Measurements from ENCODE around the gene LST1.

LST1 gene

DNA sequence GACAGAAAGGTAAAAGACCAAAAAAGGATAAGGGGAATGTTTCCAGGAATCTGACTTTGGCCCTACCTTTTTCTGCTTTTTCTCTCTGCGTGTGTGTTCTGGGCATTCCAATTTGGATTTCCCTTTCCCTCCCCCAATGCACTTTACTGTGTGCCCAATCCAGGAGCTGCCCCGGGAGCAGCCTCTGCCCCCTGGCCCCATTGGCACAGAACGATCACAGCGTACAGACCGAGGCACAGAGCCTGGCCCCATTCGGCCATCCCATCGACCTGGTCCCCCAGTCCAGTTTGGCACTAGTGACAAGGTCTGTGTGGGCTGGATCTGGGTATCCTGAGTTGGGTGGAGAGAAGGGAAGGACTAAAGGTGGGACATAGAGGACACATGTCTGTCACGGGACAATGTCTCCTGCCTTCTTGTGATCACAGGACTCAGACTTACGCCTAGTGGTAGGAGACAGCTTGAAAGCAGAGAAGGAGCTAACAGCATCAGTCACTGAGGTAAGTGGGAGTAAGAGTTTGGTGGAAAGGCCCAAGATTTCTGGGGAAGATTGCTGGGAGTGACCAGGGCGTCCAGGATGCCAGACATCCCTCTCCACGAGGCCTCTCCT, 49.0 kb downstream of the LST1 start:
- no peak overlapping the region for H3K4me2 ChIP-seq (ENCODE audit: low read depth, low read length, poor library complexity, severe bottlenecking)
- no peak overlapping the region for H2AFZ ChIP-seq (ENCODE audit: low read depth, low read length, severe bottlenecking)
- H3K9me2 ChIP-seq (replicated peaks; ENCODE audit: insufficient read depth, low read length) = no peaks in the 10 kb centered on the region
- H3K27me3 ChIP-seq (ENCODE audit: low read length) = no peaks in the 10 kb centered on the region
- no peak overlapping the region for H3K27ac ChIP-seq (ENCODE audit: low read depth, low read length)
- H3K79me2 ChIP-seq (ENCODE audit: insufficient read depth, low read length) = 0 out of 2 replicates have a peak, but pooled peaks cover 4% of the 10 kb centered on the region
- no peak overlapping the region for H3K4me3 ChIP-seq (ENCODE audit: insufficient read depth, low read length, poor library complexity, severe bottlenecking)
- no peak overlapping the region for H3K9ac ChIP-seq (ENCODE audit: low read length)
- no peaks in the 10 kb centered on the region; the same call in 1 of the 2 replicates for H4K20me1 ChIP-seq (ENCODE audit: low read depth, low read length)
- H3K9me3 ChIP-seq (ENCODE audit: insufficient read depth, low read length) = no peaks in the 10 kb centered on the region
- peaks cover 37% of the 10 kb centered on the region; the same call in 1 of the 2 replicates for H3K36me3 ChIP-seq (ENCODE audit: low read length)
- TF ChIP-seq, protein P1, sequence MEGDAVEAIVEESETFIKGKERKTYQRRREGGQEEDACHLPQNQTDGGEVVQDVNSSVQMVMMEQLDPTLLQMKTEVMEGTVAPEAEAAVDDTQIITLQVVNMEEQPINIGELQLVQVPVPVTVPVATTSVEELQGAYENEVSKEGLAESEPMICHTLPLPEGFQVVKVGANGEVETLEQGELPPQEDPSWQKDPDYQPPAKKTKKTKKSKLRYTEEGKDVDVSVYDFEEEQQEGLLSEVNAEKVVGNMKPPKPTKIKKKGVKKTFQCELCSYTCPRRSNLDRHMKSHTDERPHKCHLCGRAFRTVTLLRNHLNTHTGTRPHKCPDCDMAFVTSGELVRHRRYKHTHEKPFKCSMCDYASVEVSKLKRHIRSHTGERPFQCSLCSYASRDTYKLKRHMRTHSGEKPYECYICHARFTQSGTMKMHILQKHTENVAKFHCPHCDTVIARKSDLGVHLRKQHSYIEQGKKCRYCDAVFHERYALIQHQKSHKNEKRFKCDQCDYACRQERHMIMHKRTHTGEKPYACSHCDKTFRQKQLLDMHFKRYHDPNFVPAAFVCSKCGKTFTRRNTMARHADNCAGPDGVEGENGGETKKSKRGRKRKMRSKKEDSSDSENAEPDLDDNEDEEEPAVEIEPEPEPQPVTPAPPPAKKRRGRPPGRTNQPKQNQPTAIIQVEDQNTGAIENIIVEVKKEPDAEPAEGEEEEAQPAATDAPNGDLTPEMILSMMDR (IDR thresholded peaks at IDR 0.05; ENCODE audit: insufficient read depth, low read length, poor library complexity, severe bottlenecking) = no peak
- H3F3A ChIP-seq (ENCODE audit: insufficient read depth) = peaks cover 57% of the 10 kb centered on the region

DNA sequence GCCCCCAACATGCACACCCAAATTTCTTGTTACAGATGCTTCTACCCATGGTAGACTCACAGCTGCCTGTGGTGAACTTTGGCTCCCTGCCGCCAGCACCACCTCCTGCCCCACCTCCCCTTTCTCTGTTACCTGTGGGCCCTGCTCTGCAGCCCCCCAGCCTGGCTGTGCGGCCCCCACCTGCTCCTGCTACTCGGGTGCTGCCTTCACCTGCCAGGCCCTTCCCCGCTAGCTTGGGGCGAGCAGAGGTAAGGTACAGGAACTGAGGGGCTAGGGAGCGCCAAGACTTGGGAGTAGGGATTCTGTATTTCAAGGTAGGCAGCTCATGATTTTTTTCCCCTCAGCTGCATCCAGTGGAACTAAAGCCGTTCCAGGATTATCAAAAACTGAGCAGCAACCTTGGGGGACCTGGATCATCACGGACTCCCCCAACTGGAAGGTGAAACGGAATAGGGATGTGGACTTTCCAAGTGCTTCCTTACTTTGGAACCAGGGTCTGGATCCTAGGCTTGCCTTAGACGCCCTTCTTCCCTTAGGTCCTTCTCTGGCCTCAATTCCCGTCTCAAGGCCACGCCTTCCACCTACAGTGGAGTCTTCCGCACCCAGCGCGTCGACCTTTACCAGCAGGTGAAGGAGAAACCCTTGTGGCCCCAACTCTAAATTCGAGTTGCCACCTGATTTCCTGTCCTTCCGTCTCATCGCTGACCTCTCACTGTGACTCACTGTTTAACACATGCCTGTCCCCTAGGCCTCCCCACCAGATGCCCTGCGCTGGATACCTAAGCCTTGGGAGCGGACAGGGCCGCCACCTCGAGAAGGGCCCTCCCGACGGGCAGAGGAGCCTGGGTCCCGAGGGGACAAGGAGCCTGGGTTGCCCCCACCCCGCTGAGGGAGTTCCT, 50.9 kb downstream of the LST1 start:
- H4K20me1 ChIP-seq (ENCODE audit: low read depth, low read length) = no peaks in the 10 kb centered on the region; the same call in 1 of the 2 replicates
- no peaks in the 10 kb centered on the region for H3K9me3 ChIP-seq (ENCODE audit: insufficient read depth, low read length)
- no peak overlapping the region for H3K4me2 ChIP-seq (ENCODE audit: low read depth, low read length, poor library complexity, severe bottlenecking)
- H3K36me3 ChIP-seq (ENCODE audit: low read length) = peaks cover 27% of the 10 kb centered on the region; the same call in 1 of the 2 replicates
- H2AFZ ChIP-seq (ENCODE audit: low read depth, low read length, severe bottlenecking) = no peak overlapping the region
- H3F3A ChIP-seq (ENCODE audit: insufficient read depth) = peaks cover 57% of the 10 kb centered on the region
- no peak overlapping the region for H3K9ac ChIP-seq (ENCODE audit: low read length)
- 0 out of 2 replicates have a peak, but pooled peaks cover 3% of the 10 kb centered on the region for H3K79me2 ChIP-seq (ENCODE audit: insufficient read depth, low read length)
- H3K27me3 ChIP-seq (ENCODE audit: low read length) = no peaks in the 10 kb centered on the region
- H3K9me2 ChIP-seq (replicated peaks; ENCODE audit: insufficient read depth, low read length) = no peaks in the 10 kb centered on the region
- TF ChIP-seq, protein P1 (IDR thresholded peaks at IDR 0.05; ENCODE audit: insufficient read depth, low read length, poor library complexity, severe bottlenecking) = no peak
- no peak for TF ChIP-seq EZH2phosphoT487 (conservative IDR thresholded peaks at IDR 0.05; ENCODE audit: low read length)
- no peak overlapping the region for H3K27ac ChIP-seq (ENCODE audit: low read depth, low read length)
- H3K4me3 ChIP-seq (ENCODE audit: insufficient read depth, low read length, poor library complexity, severe bottlenecking) = no peak overlapping the region
